Vagina (tissue), 2 donors: Measurements from ENCODE around the gene BCAS3. TPM values are rescaled to one million over a fixed set of nuclear protein-coding genes. Genes with fewer than 3 reads are reported as not detected.

Experiments used
- DNase-seq, 2 donors: peaks; one replicate each; pipeline ENCODE4 v3.0.0-alpha.2; 2017; ENCODE audit errors: extremely low spot score in 2 of 2
- H3K27ac ChIP-seq: fragments of 200-600 bp; sonication (generic); one replicate; pipeline ENCODE4 v1.5.1; 2019
- H3K27me3 ChIP-seq: fragments of 200-600 bp; sonication (generic); one replicate; pipeline ENCODE4 v1.5.1; 2019
- H3K36me3 ChIP-seq, 2 donors: fragments of 200-600 bp; sonication (generic); one replicate each; pipeline ENCODE4 v1.5.1; 2017 to 2019
- H3K4me1 ChIP-seq: fragments of 200-600 bp; sonication (generic); one replicate; pipeline ENCODE4 v1.5.1; 2019
- H3K4me3 ChIP-seq, 2 donors: fragments of 200-600 bp; sonication (generic); 1 replicate in 1 of 2; 2 replicates in 1 of 2; pipeline ENCODE4 v1.5.1; 2016 to 2019
- H3K9me3 ChIP-seq: fragments of 200-600 bp; sonication (generic); one replicate; pipeline ENCODE4 v1.5.1; 2019
- POLR2A ChIP-seq, 2 donors: fragments of 450-650 bp; IDR thresholded peaks; one replicate each; pipeline ENCODE4 v1.6.1; 2017; ENCODE audit warnings: antibody characterized with exemption in 2 of 2, mild to moderate bottlenecking in 2 of 2, moderate library complexity in 2 of 2
- POLR2AphosphoS5 ChIP-seq, 2 donors: sonication (generic); formaldehyde crosslinking; IDR thresholded peaks; one replicate each; pipeline ENCODE4 v1.9.0; 2017; ENCODE audit warnings: antibody characterized with exemption in 2 of 2, mild to moderate bottlenecking in 2 of 2, low read depth in 1 of 2; ENCODE audit not compliant: insufficient read depth in 1 of 2
- intact Hi-C: fragments of 100-400 bp; cut with DNase I; formaldehyde crosslinking; loops from one replicate; pipeline ENCODE4 v1.15.1; 2023
- total RNA-seq: library from RNA; depleted of rRNA; stranded (reverse); fragments of >200 nt; gene quantifications from one replicate; pipeline ENCODE4 v1.2.3, GENCODE V29; 2016
- TF ChIP-seq, protein P1 (sequence below), 3 experiments: fragments of 450-650 bp in 2 of 3; fragments of 200-600 bp in 1 of 3; sonication (generic) in 1 of 3; IDR thresholded peaks; one replicate each; pipeline ENCODE4 v1.5.1; 2017 to 2019; ENCODE audit warnings: antibody characterized with exemption in 3 of 3, mild to moderate bottlenecking in 2 of 3, moderate library complexity in 2 of 3

Gene BCAS3
- total RNA-seq, 1 donor from 2014 or later = 33.1 TPM

DNA sequence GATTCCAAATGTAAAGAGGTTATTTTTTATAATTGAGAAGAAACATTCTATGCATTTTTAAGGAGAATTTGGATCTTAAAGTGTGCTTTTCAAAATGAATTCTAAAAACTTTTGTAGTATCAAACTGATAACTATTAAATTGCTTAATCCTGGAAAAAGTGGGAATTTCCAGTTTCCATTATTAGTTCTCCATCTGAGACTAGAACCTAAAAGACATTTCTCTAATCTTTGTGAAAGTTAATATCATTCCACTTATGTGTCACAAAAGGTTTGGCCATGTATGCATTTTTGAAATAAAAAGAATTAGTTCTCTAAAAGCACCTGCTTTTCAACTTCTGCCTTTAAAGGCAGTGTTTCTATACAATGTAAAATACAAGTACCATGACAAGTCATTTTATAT lies 155.0 kb downstream of the BCAS3 start:
- TF ChIP-seq, protein P1, sequence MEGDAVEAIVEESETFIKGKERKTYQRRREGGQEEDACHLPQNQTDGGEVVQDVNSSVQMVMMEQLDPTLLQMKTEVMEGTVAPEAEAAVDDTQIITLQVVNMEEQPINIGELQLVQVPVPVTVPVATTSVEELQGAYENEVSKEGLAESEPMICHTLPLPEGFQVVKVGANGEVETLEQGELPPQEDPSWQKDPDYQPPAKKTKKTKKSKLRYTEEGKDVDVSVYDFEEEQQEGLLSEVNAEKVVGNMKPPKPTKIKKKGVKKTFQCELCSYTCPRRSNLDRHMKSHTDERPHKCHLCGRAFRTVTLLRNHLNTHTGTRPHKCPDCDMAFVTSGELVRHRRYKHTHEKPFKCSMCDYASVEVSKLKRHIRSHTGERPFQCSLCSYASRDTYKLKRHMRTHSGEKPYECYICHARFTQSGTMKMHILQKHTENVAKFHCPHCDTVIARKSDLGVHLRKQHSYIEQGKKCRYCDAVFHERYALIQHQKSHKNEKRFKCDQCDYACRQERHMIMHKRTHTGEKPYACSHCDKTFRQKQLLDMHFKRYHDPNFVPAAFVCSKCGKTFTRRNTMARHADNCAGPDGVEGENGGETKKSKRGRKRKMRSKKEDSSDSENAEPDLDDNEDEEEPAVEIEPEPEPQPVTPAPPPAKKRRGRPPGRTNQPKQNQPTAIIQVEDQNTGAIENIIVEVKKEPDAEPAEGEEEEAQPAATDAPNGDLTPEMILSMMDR (IDR thresholded peaks at IDR 0.05) = no peak
- TF ChIP-seq POLR2A (IDR thresholded peaks at IDR 0.05) = no peak
- no peak for TF ChIP-seq POLR2AphosphoS5 (IDR thresholded peaks at IDR 0.05; ENCODE audit: insufficient read depth in 1 of 2, low read depth in 1 of 2)
- no peaks in the 10 kb centered on the region for H3K4me1 ChIP-seq
- no peaks in the 10 kb centered on the region for H3K36me3 ChIP-seq
- intact Hi-C loops = no loop called here
- no peaks in the 10 kb centered on the region for H3K27me3 ChIP-seq
- H3K4me3 ChIP-seq = no peak overlapping the region
- H3K27ac ChIP-seq = no peak overlapping the region
- no peaks in the 10 kb centered on the region for H3K9me3 ChIP-seq
- no peak for DNase-seq

DNA sequence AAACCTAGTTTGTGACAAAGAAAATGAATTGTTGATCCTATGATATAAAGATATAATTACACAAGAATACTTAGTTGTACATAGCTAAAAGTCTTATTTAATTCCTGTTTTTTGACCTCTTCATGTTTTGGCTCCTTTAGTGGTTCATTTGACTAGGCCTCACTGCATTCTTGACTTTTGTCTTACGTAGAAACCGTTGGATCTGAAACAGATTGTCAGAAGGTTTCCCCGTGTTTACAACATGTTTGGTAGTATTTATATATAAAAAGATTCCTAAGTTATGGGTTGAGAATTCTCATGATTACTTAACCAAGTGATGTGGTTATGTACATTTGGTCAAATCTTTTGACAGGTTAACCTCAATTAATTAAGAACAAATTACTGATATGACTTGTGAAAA lies 162.8 kb downstream of the BCAS3 start:
- no peaks in the 10 kb centered on the region for H3K9me3 ChIP-seq
- no peak overlapping the region for H3K4me3 ChIP-seq
- no peak overlapping the region for H3K27ac ChIP-seq
- no peaks in the 10 kb centered on the region for H3K27me3 ChIP-seq
- H3K36me3 ChIP-seq = no peaks in the 10 kb centered on the region
- DNase-seq = no peak
- no peaks in the 10 kb centered on the region for H3K4me1 ChIP-seq
- intact Hi-C loops = no loop called here
- TF ChIP-seq, protein P1 (IDR thresholded peaks at IDR 0.05) = no peak
- TF ChIP-seq POLR2A (IDR thresholded peaks at IDR 0.05) (no peak), POLR2AphosphoS5 (IDR thresholded peaks at IDR 0.05; ENCODE audit: insufficient read depth in 1 of 2, low read depth in 1 of 2) (no peak)

DNA sequence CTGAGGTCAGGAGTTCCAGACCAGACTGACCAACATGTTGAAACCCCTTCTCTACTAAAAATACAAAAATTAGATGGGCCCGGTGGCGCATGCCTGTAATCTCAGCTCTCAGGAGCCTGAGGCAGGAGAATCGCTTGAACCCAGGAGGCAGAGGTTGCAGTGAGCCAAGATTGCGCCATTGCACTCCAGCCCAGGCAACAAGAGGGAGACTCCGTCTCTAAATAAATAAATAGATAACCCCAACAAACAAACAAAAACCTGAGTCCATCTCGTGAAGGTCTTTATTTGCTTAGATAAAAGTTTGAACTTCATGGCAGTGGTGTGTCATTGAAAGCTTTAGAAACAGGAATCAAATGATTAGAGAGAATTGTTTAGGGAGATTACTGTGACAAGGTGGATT lies 167.4 kb downstream of the BCAS3 start:
- H3K36me3 ChIP-seq = no peaks in the 10 kb centered on the region

DNA sequence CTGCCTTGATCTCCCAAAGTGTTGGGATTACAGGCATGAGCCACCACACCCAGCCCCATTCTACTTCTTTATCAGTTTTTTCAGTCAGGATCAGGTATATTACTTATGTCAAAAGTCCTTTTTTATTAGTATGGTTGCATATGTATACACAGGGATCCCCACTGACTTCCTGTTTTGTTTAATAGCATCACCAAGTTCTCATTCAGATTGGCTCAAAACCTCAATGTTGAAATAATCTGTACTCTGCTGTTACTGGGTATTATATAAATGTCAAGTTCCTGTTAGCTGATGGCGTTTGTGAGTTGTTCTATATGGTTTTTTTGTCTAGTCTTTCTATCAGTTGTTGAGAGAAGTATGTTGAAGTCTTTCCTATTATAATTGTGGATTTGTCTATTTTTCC lies 168.5 kb downstream of the BCAS3 start:
- Histone ChIP-seq H3K27me3 (no peaks in the 10 kb centered on the region), H3K27ac (no peak overlapping the region), H3K4me1 (no peaks in the 10 kb centered on the region), H3K36me3 (no peaks in the 10 kb centered on the region), H3K9me3 (no peaks in the 10 kb centered on the region), H3K4me3 (no peak overlapping the region)
- DNase-seq = no peak
- TF ChIP-seq POLR2A (IDR thresholded peaks at IDR 0.05) (no peak), POLR2AphosphoS5 (IDR thresholded peaks at IDR 0.05; ENCODE audit: insufficient read depth in 1 of 2, low read depth in 1 of 2) (no peak)
- TF ChIP-seq, protein P1 (IDR thresholded peaks at IDR 0.05) = no peak
- intact Hi-C loops = no loop called here

More for the DNA sequence above, 167.4 kb downstream of the BCAS3 start:
- TF ChIP-seq, protein P1 (IDR thresholded peaks at IDR 0.05) = no peak
- Histone ChIP-seq H3K4me1 (no peaks in the 10 kb centered on the region), H3K27me3 (no peaks in the 10 kb centered on the region), H3K9me3 (no peaks in the 10 kb centered on the region), H3K27ac (no peak overlapping the region), H3K4me3 (no peak overlapping the region)
- no peak for DNase-seq
- intact Hi-C loops = no loop called here

DNA sequence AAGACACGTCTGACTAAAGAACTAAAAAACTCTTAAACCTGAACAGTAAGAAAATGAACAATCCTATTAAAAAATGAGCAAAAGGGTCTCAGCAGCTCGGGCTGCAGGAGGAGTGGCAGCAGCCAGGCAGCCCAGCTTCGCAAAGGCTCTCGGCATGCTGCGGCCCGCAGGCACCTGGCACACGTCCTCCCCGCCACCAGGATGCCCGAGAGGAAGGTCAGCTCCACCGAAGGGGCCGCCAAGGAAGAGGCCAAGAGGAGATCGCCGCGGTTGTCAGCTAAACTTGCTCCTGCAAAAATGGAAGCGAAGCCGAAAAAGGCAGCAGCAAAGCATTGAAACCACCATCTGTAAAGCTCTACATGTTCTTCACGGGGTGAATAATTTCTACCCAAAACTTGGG lies 173.5 kb downstream of the BCAS3 start:
- no peak overlapping the region for H3K27ac ChIP-seq
- no peak for DNase-seq
- H3K4me3 ChIP-seq = no peak overlapping the region
- intact Hi-C loops = no loop called here
- H3K27me3 ChIP-seq = no peaks in the 10 kb centered on the region
- no peaks in the 10 kb centered on the region for H3K36me3 ChIP-seq
- H3K9me3 ChIP-seq = no peaks in the 10 kb centered on the region
- TF ChIP-seq POLR2A (IDR thresholded peaks at IDR 0.05) = no peak
- no peak for TF ChIP-seq POLR2AphosphoS5 (IDR thresholded peaks at IDR 0.05; ENCODE audit: insufficient read depth in 1 of 2, low read depth in 1 of 2)
- no peaks in the 10 kb centered on the region for H3K4me1 ChIP-seq
